HG03280 (cell line): Measurements from ENCODE around the gene GALNTL6.

Experiments
- ATAC-seq: cut with Tn5 transposase; IDR thresholded peaks from one replicate; pipeline ENCODE4 v1.9.1; 2021; ENCODE audit warnings: mild to moderate bottlenecking, moderate library complexity; ENCODE audit not compliant: unreplicated experiment

Gene GALNTL6

GRCh38 chr4:172173206-172173605 is 360.0 kb downstream of the GALNTL6 start:
- no peak for ATAC-seq

GRCh38 chr4:172177382-172177781 is 364.2 kb downstream of the GALNTL6 start:
- no peak for ATAC-seq

DNA sequence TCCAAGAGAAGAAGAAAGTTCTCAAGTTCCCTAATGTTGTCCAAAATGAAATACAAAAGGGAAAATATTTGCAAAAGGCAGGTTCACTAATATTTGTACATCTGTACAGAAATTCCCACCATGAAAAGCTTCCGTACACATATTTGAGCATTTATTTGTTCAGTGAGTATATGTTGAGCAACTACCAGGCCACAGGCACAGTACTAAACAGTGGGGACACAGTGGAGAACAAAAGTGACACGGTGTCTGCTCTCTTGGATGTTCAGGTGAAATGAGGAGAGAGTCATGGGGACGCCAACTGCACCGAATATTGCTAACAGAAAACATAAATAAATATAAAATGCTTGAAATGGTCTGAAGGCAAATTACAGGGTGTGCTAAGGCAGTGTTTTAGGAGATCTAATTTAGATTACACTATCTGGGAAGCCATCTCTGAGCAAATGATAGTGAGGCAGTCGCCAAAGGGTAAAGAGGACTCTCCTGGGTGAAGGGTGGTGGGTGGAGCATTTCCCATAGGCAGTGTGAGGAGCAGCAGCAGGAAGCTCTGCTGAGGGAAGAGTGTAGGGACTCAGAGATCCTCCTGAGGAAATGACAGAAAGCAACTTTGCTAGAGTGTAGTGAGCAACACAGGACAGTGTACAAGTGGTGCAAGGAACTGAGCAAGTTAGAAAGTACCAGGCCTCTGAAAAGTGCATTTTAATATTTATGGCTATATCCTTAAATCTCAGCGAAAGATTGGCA is 375.2 kb downstream of the GALNTL6 start:
- ATAC-seq = no peak

DNA sequence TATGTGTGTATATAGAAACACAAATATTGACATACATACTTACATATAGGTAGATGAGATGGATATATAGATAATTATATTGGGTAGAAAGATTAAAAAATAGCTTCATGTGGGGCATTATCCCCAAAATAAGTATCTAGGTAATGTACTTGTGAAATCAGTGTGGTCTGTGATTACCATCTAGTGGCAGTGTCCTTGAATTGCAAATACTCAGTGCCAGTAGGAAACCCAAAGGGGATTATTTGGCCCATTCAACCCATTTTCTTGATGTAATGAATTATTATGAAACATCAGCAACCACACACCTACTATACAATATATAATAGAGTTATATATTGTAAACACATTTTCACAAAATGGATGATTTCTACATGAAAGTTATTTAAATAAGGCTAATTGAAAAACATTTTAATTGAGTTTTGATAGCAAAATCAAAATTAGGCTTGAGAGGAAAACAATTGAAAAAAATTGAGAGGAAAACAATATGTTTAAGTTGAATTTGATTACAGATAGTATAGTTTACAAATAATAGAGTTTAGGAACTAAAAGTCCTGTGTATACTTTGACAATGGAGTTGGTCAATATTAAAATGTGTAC is 389.4 kb downstream of the GALNTL6 start:
- no peak for ATAC-seq

DNA sequence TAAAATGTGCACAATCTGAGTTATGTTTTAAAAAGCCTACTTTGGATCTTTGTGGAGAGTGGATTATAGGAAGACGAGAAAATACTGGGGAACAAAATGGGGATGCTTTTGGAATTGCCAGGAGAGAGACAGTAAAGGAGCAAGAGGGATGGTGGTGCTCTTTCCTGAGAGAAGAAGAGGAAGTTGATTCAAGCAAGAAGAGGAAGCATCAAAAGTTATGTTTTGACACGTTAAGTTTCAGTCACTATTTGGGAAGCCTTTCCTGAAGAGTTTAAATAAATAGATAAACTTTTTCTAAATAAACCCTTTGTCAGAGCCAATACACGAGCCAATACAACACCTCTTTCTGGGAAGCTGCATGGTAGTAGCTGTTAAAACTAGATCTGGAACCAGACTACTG is 394.1 kb downstream of the GALNTL6 start:
- no peak for ATAC-seq

- ATAC-seq = no peak
These were observed 394.7 kb downstream of the GALNTL6 start for GRCh38 chr4:172207886-172208285.

DNA sequence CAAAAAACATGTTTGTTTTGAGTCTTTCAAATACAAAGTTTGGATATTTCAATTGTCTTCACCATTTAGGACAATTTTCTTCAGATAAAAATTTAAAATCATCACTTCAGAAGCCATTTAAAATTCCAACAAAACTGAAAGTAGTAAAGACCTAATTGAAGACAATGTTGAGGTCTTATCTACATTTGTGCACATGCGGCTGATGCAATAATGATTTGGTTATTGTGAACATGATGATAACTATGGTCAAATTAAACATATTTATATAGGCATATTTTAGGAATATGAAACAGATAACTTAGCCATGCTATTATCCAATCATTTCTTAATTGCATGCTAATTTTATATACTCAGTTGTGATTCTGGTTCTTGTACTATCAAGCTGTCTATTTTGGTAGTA is 407.5 kb downstream of the GALNTL6 start:
- no peak for ATAC-seq

GRCh38 chr4:172225457-172225856 is 412.3 kb downstream of the GALNTL6 start:
- no peak for ATAC-seq

DNA sequence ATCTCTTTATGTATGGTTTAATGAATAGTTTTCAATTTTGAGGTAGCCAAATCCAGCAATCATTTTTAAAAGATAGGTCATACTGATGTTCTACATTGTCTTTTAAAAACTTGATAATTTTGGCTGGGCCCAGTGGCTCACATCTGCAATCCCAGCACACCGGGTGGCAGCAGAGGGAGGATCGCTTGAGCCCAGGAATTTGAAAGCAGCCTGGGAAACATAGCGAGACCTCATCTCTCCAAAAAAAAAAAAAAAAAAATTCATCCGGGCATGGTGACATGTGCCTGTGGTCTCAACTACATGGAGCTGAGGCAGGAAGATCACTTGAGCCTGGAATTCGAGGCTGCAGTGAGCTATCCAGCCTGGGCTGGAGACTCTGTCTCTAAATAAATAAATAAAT is 419.8 kb downstream of the GALNTL6 start:
- no peak for ATAC-seq

- ATAC-seq = no peak
These were observed 430.3 kb downstream of the GALNTL6 start for GRCh38 chr4:172243551-172243950.

DNA sequence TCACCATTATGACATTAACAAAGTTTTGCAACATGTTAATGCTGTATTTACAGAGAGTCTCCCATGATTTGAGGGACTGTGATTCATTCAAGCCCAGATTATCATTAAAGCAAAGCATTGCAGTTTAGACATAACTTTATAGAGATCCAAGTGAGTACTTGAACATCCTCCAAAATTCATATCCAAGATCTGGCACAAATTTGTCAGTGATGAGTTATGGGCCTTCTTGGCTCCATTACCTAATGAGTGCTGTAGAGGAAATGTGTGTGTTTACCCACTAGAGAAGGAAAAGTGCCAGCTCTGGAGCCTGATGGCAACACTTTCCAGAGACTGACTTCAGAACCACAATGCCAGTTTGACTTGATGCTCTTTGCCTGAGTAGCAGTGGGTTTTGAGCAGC is 432.3 kb downstream of the GALNTL6 start:
- no peak for ATAC-seq

DNA sequence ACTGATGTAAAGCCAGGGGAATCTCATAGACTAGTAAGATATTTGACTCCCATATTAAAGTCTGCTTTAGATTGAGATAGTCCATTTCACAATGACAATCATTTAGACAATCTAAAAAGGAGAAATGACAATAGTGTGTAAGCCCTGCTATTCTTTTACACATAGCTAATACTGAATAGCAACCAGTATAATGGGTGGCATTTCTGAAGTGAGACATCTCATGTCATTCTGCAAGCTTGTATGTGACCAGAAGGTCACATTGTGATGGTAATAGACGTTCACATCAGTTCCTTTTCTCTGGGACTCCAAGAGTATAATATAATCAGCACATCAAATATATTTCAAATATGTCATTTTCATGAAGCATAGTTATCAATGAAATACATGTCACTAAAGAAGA is 440.2 kb downstream of the GALNTL6 start:
- ATAC-seq = no peak

- ATAC-seq = no peak
These were observed 443.6 kb downstream of the GALNTL6 start for GRCh38 chr4:172256820-172257219.

DNA sequence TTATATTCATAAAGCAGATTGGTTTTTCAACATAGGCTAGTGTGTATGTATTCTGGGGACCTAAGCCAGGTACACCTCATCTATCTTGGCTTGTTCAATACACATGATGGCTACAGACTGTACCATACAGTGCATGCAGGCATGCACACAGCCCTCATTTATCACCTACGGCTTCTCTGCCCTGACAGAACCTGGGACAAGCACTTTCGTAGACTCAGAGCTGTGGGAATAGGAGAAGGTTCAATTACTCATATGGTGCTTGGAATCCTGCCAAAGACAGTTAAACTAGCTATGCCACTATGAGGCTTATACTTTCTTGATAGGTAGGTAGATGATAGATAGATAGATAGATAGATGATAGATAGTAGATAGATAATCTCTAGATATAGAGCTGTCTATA is 457.2 kb downstream of the GALNTL6 start:
- no peak for ATAC-seq

DNA sequence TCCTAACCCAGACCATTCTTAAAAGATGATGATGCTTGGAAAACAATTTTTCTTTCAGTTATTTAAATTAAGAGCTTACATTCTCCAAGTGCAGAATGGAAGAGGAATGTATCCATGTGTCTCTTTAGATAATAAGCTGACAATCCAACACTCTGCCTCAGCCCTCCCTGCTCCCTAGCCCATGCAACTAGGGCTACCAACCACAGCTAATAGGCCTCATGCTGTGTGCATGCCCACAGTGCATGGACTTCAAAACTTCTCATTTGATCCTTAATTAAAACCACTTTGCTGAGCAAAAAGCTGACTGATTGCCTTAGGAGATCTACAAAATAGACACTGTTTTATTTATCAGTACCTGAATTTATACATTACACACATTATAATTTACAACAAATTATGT is 473.9 kb downstream of the GALNTL6 start:
- ATAC-seq = no peak

GRCh38 chr4:172305698-172306097 is 492.5 kb downstream of the GALNTL6 start:
- no peak for ATAC-seq

DNA sequence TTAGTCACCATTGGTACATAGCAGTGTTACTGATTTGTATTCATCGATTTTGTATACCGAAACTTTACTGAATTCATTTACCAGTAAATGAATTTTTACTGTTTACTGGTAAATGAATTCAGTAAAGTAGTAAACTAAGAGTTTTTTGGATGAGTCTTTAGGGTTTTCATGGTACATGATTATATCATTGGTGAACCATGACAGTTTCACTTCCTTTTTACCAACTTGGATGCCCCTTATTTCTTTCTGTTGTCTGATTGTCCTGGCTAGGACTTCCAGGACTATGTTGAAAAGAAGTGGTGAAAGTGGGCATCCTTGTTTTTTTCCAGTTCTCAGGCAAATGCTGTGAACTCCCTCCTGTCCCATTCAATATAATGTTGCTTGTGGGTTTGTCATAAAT is 494.9 kb downstream of the GALNTL6 start:
- ATAC-seq = no peak

- ATAC-seq = no peak
These were observed 498.5 kb downstream of the GALNTL6 start for GRCh38 chr4:172311682-172312081.

- ATAC-seq = no peak
These were observed 510.1 kb downstream of the GALNTL6 start for GRCh38 chr4:172323288-172323687.

DNA sequence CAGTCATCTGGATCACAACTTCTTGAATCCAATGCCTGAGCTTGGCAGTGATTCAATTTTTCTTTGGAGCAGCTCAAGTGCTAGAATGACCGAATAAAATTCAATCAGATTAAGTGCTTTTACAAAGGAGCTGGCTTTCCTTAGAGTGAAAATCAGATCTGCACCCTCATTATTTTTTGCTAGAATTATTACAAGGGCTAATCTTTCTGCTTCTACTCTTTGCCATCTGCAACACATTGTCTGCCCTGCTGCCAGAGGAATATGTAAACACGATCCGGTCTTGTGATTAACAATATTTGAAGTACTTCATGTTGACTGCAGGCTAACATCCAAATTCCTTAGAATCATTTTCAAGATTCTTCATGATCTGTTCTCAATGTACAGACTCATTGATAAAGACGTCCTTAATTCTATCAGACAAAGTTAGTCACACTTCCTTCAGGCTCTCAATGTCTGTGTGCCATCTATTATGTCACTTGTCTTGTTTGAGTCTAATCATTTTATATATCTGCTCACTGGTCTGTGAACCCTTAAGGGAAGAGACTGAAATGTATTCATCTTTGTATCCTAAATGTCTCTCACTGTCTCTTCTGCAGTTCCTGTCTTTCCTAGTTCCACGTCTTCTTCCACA is 531.2 kb downstream of the GALNTL6 start:
- ATAC-seq = no peak

DNA sequence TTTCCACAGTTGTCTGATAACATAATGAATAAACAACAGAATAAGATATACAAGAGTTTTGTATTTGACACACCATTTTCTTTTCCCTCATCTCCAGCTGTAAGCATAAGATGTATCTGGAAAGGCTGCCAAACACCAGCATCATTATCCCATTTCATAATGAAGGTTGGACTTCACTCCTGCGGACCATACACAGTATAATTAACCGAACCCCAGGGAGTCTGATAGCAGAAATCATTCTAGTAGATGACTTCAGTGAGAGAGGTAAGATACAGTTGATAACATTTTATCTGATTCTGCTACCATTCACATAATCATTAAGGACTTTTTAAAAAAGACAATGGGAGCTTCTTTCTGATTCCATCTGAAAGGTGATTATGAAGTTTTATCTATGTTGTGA is 535.2 kb downstream of the GALNTL6 start:
- no peak for ATAC-seq

- ATAC-seq = no peak
These were observed 539.2 kb downstream of the GALNTL6 start for GRCh38 chr4:172352356-172352755.
